GM18951 (cell line): ENCODE measurements around the gene ATP4A.

Experiments used
- POLR2A ChIP-seq: IDR thresholded peaks from 4 replicates; pipeline ENCODE4 v1.6.1; 2011; ENCODE audit warnings: mild to moderate bottlenecking; ENCODE audit not compliant: insufficient read length, insufficient read depth; ENCODE audit errors: extremely low read depth
- in situ Hi-C: fragments of 300-500 bp; cut with MboI; formaldehyde crosslinking; loops from one replicate; pipeline ENCODE4 v1.12.0; 2022; ENCODE audit warnings: low sequenced_read_pairs, mixed read lengths, inconsistent platforms; ENCODE audit not compliant: unreplicated experiment

Gene ATP4A

GRCh38 chr19:35519291-35519690, 44.2 kb downstream of the ATP4A start:
- in situ Hi-C loops, result no loop called here
- TF ChIP-seq POLR2A, result no peak

- TF ChIP-seq POLR2A, result no peak
- in situ Hi-C loops, result no loop called here
Measured at GRCh38 chr19:35518313-35518712, 45.1 kb downstream of the ATP4A start.

GRCh38 chr19:35517342-35517741, 46.1 kb downstream of the ATP4A start:
- TF ChIP-seq POLR2A, result no peak
- in situ Hi-C loops, result no loop called here

GRCh38 chr19:35516310-35516709, 47.1 kb downstream of the ATP4A start:
- in situ Hi-C loops, result no loop called here
- no peak for TF ChIP-seq POLR2A

- no peak for TF ChIP-seq POLR2A
- in situ Hi-C loops, result no loop called here
Measured at GRCh38 chr19:35514282-35514809, 49.1 kb downstream of the ATP4A start.

- TF ChIP-seq POLR2A, result no peak
- in situ Hi-C loops, result no loop called here
Measured at GRCh38 chr19:35513628-35514281, 49.7 kb downstream of the ATP4A start, which contains the start of gene DMKN. TSS of gene DMKN (minus strand) at chr19:35513649. CDS start at chr19:35513475, 174 bp downstream.

GRCh38 chr19:35512831-35513627, 50.4 kb downstream of the ATP4A start:
- TF ChIP-seq POLR2A, result no peak
- in situ Hi-C loops, result no loop called here

- in situ Hi-C loops, result no loop called here
- TF ChIP-seq POLR2A, result no peak
Measured at GRCh38 chr19:35511337-35511736, 52.1 kb downstream of the ATP4A start.

GRCh38 chr19:35510626-35510964, 52.9 kb downstream of the ATP4A start:
- TF ChIP-seq POLR2A, result no peak
- in situ Hi-C loops, result no loop called here

GRCh38 chr19:35509861-35510625, 53.4 kb downstream of the ATP4A start:
- TF ChIP-seq POLR2A, result no peak
- in situ Hi-C loops, result no loop called here

- in situ Hi-C loops, result no loop called here
- TF ChIP-seq POLR2A, result no peak
Measured at GRCh38 chr19:35509018-35509652, 54.3 kb downstream of the ATP4A start.

- no peak for TF ChIP-seq POLR2A
- in situ Hi-C loops, result no loop called here
Measured at GRCh38 chr19:35508129-35508528, 55.3 kb downstream of the ATP4A start.

- no peak for TF ChIP-seq POLR2A
- in situ Hi-C loops, result no loop called here
Measured at GRCh38 chr19:35507561-35507960, 55.9 kb downstream of the ATP4A start.
